ENCODE data around the gene PLAAT2. TPM values are rescaled to one million over a fixed set of nuclear protein-coding genes. Genes with fewer than 3 reads are reported as not detected.

Gene PLAAT2
- total and polyA plus RNA-seq, 9 of the 15 experiments (the other 6 are each of a cell fraction or from before 2014, with no cell fraction given) = not detected

- TF ChIP-seq POU5F1 (IDR thresholded peaks at IDR 0.05; ENCODE audit: borderline replicate concordance, low read depth, low read length, partially characterized antibody) = no peak
- TF ChIP-seq ZNF699 (CRISPR knock-in tag; IDR thresholded peaks at IDR 0.05; ENCODE audit: insufficient replicate concordance) = peak; percentile 85
- no peak for TF ChIP-seq ZNF143 (CRISPR knock-in tag; IDR thresholded peaks at IDR 0.05)
- peak; percentile 63; the same call in 1 of the 2 replicates for TF ChIP-seq MTA1 (IDR thresholded peaks at IDR 0.05; ENCODE audit: borderline replicate concordance)
- TF ChIP-seq ZNF212 (CRISPR knock-in tag; IDR thresholded peaks at IDR 0.05) = peak; percentile 96
- 0 out of 2 replicates have a peak, but pooled peaks have one; percentile 13 for TF ChIP-seq NFE2 (IDR thresholded peaks at IDR 0.05; ENCODE audit: low read depth)
- no peak for TF ChIP-seq MEIS2 (IDR thresholded peaks at IDR 0.05; ENCODE audit: partially characterized antibody)
- TF ChIP-seq THRAP3 (IDR thresholded peaks at IDR 0.05; ENCODE audit: borderline replicate concordance) = no peak
- no peak for TF ChIP-seq AFF4 (CRISPR knock-in tag; IDR thresholded peaks at IDR 0.05)
- no peak for TF ChIP-seq ZZZ3 (IDR thresholded peaks at IDR 0.05)
- no peak for TF ChIP-seq NFRKB (IDR thresholded peaks at IDR 0.05; ENCODE audit: low read depth)
- TF ChIP-seq MYNN (IDR thresholded peaks at IDR 0.05) = no peak
- no peak for TF ChIP-seq MYNN (CRISPR knock-in tag; IDR thresholded peaks at IDR 0.05)
- no peak for TF ChIP-seq ZBTB49 (CRISPR knock-in tag; IDR thresholded peaks at IDR 0.05; ENCODE audit: borderline replicate concordance)
- peak; percentile 66 for TF ChIP-seq TFE3 (CRISPR knock-in tag; IDR thresholded peaks at IDR 0.05)
- TF ChIP-seq ZBTB33 (CRISPR knock-in tag; IDR thresholded peaks at IDR 0.05) = no peak
- TF ChIP-seq ZNF695 (CRISPR knock-in tag; IDR thresholded peaks at IDR 0.05) = peak; percentile 91; the same call in 1 of the 2 replicates
- TF ChIP-seq RAD21 (CRISPR knock-in tag; conservative IDR thresholded peaks at IDR 0.05 in 1 of 2, IDR thresholded peaks at IDR 0.05 in 1 of 2) = peak in 1 of 2 experiments; percentile 34; a peak in 1 of 4 replicates
- peak; percentile 94 for TF ChIP-seq ZBTB17 (CRISPR knock-in tag; IDR thresholded peaks at IDR 0.05)
- TF ChIP-seq RNF2 (IDR thresholded peaks at IDR 0.05) = no peak
These were observed 28.2 kb downstream of the PLAAT2 start (continued) for GRCh38 chr11:63534895-63535461.

All from K562 (cell line).